ENCODE measurements around the gene ANKRD28.

ANKRD28 gene

DNA sequence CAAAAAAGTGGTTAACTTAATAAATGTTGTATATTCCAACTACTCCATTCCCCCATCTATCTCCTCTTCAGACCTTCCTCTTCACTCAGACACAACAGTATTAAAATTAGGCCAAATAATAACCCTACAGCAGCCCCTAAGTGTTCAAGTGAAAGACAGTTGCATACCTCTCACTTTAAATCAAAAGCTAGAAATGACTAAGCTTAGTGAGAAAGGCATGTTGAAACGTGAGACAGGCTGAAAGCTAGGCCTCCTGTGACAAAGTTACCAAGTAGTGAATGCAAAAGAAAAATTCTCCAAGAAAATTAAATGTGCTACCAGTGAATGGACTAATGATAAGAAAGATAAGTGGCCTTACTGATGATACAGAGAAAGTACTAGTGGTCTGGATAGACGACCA is 71.7 kb downstream of the ANKRD28 start:
- TF ChIP-seq POLR2AphosphoS5 (IDR thresholded peaks at IDR 0.05; ENCODE audit: low read depth, low read length) (no peak), TAF1 (IDR thresholded peaks at IDR 0.05; ENCODE audit: borderline replicate concordance, insufficient read depth, low read length) (no peak), SIN3A (IDR thresholded peaks at IDR 0.05; ENCODE audit: borderline replicate concordance, insufficient read depth, low read length) (no peak), REST (IDR thresholded peaks at IDR 0.05; ENCODE audit: insufficient read depth in 1 of 2, low read depth in 2 of 2, low read length in 2 of 2) (no peak), FOXP2 (optimal IDR thresholded peaks at IDR 0.05; ENCODE audit: borderline replicate concordance, extremely low read depth, extremely low read length, insufficient read depth) (no peak)

GRCh38 chr3:15724446-15724845 is 73.3 kb downstream of the ANKRD28 start:
- TF ChIP-seq SIN3A (IDR thresholded peaks at IDR 0.05; ENCODE audit: borderline replicate concordance, insufficient read depth, low read length): no peak
- no peak for TF ChIP-seq FOXP2 (optimal IDR thresholded peaks at IDR 0.05; ENCODE audit: borderline replicate concordance, extremely low read depth, extremely low read length, insufficient read depth)
- no peak for TF ChIP-seq REST (IDR thresholded peaks at IDR 0.05; ENCODE audit: insufficient read depth in 1 of 2, low read depth in 2 of 2, low read length in 2 of 2)
- TF ChIP-seq TAF1 (IDR thresholded peaks at IDR 0.05; ENCODE audit: borderline replicate concordance, insufficient read depth, low read length): no peak
- no peak for TF ChIP-seq POLR2AphosphoS5 (IDR thresholded peaks at IDR 0.05; ENCODE audit: low read depth, low read length)

DNA sequence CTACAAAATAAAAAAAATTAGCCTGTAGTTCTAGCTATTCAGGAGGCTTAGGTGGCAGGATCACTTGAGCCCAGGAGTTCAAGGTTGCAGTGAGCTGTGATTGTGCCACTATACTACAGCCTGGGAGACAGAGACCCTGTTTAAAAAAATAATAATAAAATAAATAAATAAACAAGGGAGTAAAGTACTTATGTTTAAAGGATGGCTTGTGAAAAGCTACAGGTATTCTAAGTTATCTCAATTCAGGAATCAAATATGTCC is 74.2 kb downstream of the ANKRD28 start:
- TF ChIP-seq POLR2AphosphoS5 (IDR thresholded peaks at IDR 0.05; ENCODE audit: low read depth, low read length) (no peak), SIN3A (IDR thresholded peaks at IDR 0.05; ENCODE audit: borderline replicate concordance, insufficient read depth, low read length) (no peak), TAF1 (IDR thresholded peaks at IDR 0.05; ENCODE audit: borderline replicate concordance, insufficient read depth, low read length) (no peak), REST (IDR thresholded peaks at IDR 0.05; ENCODE audit: insufficient read depth in 1 of 2, low read depth in 2 of 2, low read length in 2 of 2) (no peak)

- TF ChIP-seq REST (IDR thresholded peaks at IDR 0.05; ENCODE audit: insufficient read depth in 1 of 2, low read depth in 2 of 2, low read length in 2 of 2) (no peak), SIN3A (IDR thresholded peaks at IDR 0.05; ENCODE audit: borderline replicate concordance, insufficient read depth, low read length) (no peak), TAF1 (IDR thresholded peaks at IDR 0.05; ENCODE audit: borderline replicate concordance, insufficient read depth, low read length) (no peak), POLR2AphosphoS5 (IDR thresholded peaks at IDR 0.05; ENCODE audit: low read depth, low read length) (no peak), FOXP2 (optimal IDR thresholded peaks at IDR 0.05; ENCODE audit: borderline replicate concordance, extremely low read depth, extremely low read length, insufficient read depth) (no peak)
Measured at GRCh38 chr3:15722877-15723623, 74.7 kb downstream of the ANKRD28 start.

GRCh38 chr3:15716178-15716577 is 81.6 kb downstream of the ANKRD28 start:
- TF ChIP-seq REST (IDR thresholded peaks at IDR 0.05; ENCODE audit: insufficient read depth in 1 of 2, low read depth in 2 of 2, low read length in 2 of 2) (no peak), FOXP2 (optimal IDR thresholded peaks at IDR 0.05; ENCODE audit: borderline replicate concordance, extremely low read depth, extremely low read length, insufficient read depth) (no peak), SIN3A (IDR thresholded peaks at IDR 0.05; ENCODE audit: borderline replicate concordance, insufficient read depth, low read length) (no peak), POLR2AphosphoS5 (IDR thresholded peaks at IDR 0.05; ENCODE audit: low read depth, low read length) (no peak), TAF1 (IDR thresholded peaks at IDR 0.05; ENCODE audit: borderline replicate concordance, insufficient read depth, low read length) (no peak)
